Neural progenitor cell (in vitro differentiated cells): ENCODE measurements around the gene KLHL29. TPM values are rescaled to one million over a fixed set of nuclear protein-coding genes. Genes with fewer than 3 reads are reported as not detected.
A peak's percentile ranks its signal among the peaks of the same experiment; 100 is the strongest.

Experiments used
- DNase-seq: peaks from one replicate; pipeline ENCODE4 v3.0.0-alpha.2; 2016; ENCODE audit warnings: low spot score
- H2AFZ ChIP-seq: fragments of 200-600 bp; sonication (generic); replicated peaks from 2 replicates; pipeline ENCODE4 v1.6.1; 2016; ENCODE audit warnings: antibody characterized with exemption
- H3F3A ChIP-seq: fragments of 200-600 bp; sonication (generic); 2 replicates; pipeline ENCODE4 v1.6.1; 2016; ENCODE audit warnings: antibody characterized with exemption, low read depth
- H3K27ac ChIP-seq: fragments of 200-600 bp; sonication (generic); 2 replicates; pipeline ENCODE4 v1.5.1; 2016; ENCODE audit warnings: mild to moderate bottlenecking
- H3K27me3 ChIP-seq: fragments of 200-600 bp; sonication (generic); 2 replicates; pipeline ENCODE4 v1.6.1; 2016; ENCODE audit warnings: mild to moderate bottlenecking, moderate library complexity
- H3K36me3 ChIP-seq: fragments of 200-600 bp; sonication (generic); 2 replicates; pipeline ENCODE4 v1.5.1; 2016
- H3K4me1 ChIP-seq: fragments of 200-600 bp; sonication (generic); 2 replicates; pipeline ENCODE4 v1.6.1; 2016; ENCODE audit warnings: mixed run types
- H3K4me2 ChIP-seq: fragments of 200-600 bp; sonication (generic); 2 replicates; pipeline ENCODE4 v1.6.1; 2016
- H3K4me3 ChIP-seq: fragments of 200-600 bp; sonication (generic); 2 replicates; pipeline ENCODE4 v1.5.1; 2016
- H3K79me2 ChIP-seq: fragments of 200-600 bp; sonication (generic); 2 replicates; pipeline ENCODE4 v1.6.1; 2016; ENCODE audit warnings: low read depth
- H3K9ac ChIP-seq: fragments of 200-600 bp; sonication (generic); 2 replicates; pipeline ENCODE4 v1.6.1; 2016
- H3K9me3 ChIP-seq: fragments of 200-600 bp; sonication (generic); 2 replicates; pipeline ENCODE4 v1.5.1; 2016; ENCODE audit warnings: low read depth
- H4K20me1 ChIP-seq: fragments of 200-600 bp; sonication (generic); 2 replicates; pipeline ENCODE4 v1.6.1; 2016; ENCODE audit warnings: low read depth
- H3K27ac Mint-ChIP-seq: 3 replicates; pipeline ENCODE4 v1.8.0; 2021; ENCODE audit warnings: mixed read lengths
- H3K27me3 Mint-ChIP-seq: 2 replicates; pipeline ENCODE4 v1.8.0; 2022; ENCODE audit warnings: low read depth, mild to moderate bottlenecking, inconsistent platforms, moderate library complexity, mixed read lengths; ENCODE audit not compliant: insufficient read depth
- H3K36me3 Mint-ChIP-seq: 3 replicates; pipeline ENCODE4 v1.8.0; 2021; ENCODE audit warnings: mixed read lengths
- H3K4me1 Mint-ChIP-seq: 3 replicates; pipeline ENCODE4 v1.8.0; 2021; ENCODE audit warnings: mixed read lengths
- H3K4me3 Mint-ChIP-seq: 3 replicates; pipeline ENCODE4 v1.8.0; 2021; ENCODE audit warnings: mild to moderate bottlenecking, moderate library complexity, mixed read lengths
- H3K9me3 Mint-ChIP-seq: 3 replicates; pipeline ENCODE4 v1.8.0; 2020; ENCODE audit warnings: mixed read lengths
- CTCF ChIP-seq: fragments of 200-600 bp; sonication (generic); IDR thresholded peaks from 2 replicates; pipeline ENCODE4 v1.5.1; 2017; ENCODE audit warnings: antibody characterized with exemption, mild to moderate bottlenecking
- EZH2 ChIP-seq: fragments of 200-600 bp; sonication (generic); IDR thresholded peaks from 2 replicates; pipeline ENCODE4 v1.6.1; 2017; ENCODE audit warnings: antibody characterized with exemption, mild to moderate bottlenecking, moderate library complexity
- EZH2phosphoT487 ChIP-seq: fragments of 200-600 bp; sonication (generic); IDR thresholded peaks from 2 replicates; pipeline ENCODE4 v1.6.1; 2017; ENCODE audit warnings: antibody characterized with exemption
- total RNA-seq: library from RNA; depleted of rRNA; stranded (reverse); fragments of >200 nt; gene quantifications from 2 replicates; pipeline ENCODE4 v1.2.3, GENCODE V29; 2015; ENCODE audit warnings: low replicate concordance

KLHL29 gene
- total RNA-seq, 1 donor from 2014 or later, result 1.6 TPM

DNA sequence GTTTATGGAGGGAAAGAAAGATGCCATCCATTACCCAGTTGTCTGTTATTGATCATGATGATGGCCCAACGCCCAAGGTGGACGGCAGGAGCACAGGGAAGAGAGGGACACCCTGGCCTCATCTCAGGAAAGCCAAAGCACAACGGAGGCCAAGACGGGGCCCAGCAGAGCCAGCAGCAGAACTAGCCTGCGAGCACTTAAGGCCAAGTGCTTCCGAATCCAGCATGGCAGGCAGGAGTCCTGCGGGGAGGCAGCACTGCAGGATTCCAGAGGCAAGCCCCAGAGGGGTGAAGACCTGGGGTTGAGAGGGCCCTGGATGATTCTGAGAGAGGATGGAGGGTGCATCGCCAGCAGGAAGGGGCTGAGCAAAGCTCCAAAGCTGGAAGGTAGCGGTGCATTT, 28.3 kb upstream of the KLHL29 start:
- H2AFZ ChIP-seq, result no peak overlapping the region
- no peaks in the 10 kb centered on the region for H4K20me1 ChIP-seq
- H3K27me3 ChIP-seq, result peaks cover 8% of the 10 kb centered on the region
- H3F3A ChIP-seq, result no peaks in the 10 kb centered on the region
- Mint-ChIP-seq H3K9me3 (no peaks in the 10 kb centered on the region), H3K4me3 (no peak overlapping the region), H3K4me1 (peaks cover 12% of the 10 kb centered on the region), H3K36me3 (no peaks in the 10 kb centered on the region), H3K27me3 (peaks cover 14% of the 10 kb centered on the region), H3K27ac (peak overlapping the region; percentile 5)
- H3K9ac ChIP-seq, result no peak overlapping the region
- DNase-seq, result no peak
- H3K36me3 ChIP-seq, result no peaks in the 10 kb centered on the region
- no peak overlapping the region for H3K4me2 ChIP-seq
- TF ChIP-seq CTCF (no peak), EZH2 (no peak), EZH2phosphoT487 (no peak)
- H3K9me3 ChIP-seq, result no peaks in the 10 kb centered on the region
- no peak overlapping the region for H3K27ac ChIP-seq
- H3K4me3 ChIP-seq, result no peak overlapping the region
- H3K4me1 ChIP-seq, result no peaks in the 10 kb centered on the region
- H3K79me2 ChIP-seq, result no peaks in the 10 kb centered on the region

- Histone ChIP-seq H3K9me3 (no peaks in the 10 kb centered on the region), H3K27ac (no peak overlapping the region), H3K36me3 (no peaks in the 10 kb centered on the region), H3K4me3 (no peak overlapping the region), H4K20me1 (no peaks in the 10 kb centered on the region), H3K4me1 (no peaks in the 10 kb centered on the region), H3K79me2 (no peaks in the 10 kb centered on the region), H3K4me2 (no peak overlapping the region), H3K27me3 (no peaks in the 10 kb centered on the region), H3F3A (no peaks in the 10 kb centered on the region), H3K9ac (no peak overlapping the region), H2AFZ (no peak overlapping the region)
- Mint-ChIP-seq H3K27ac (no peak overlapping the region), H3K9me3 (no peaks in the 10 kb centered on the region), H3K27me3 (peaks cover 14% of the 10 kb centered on the region), H3K36me3 (no peaks in the 10 kb centered on the region), H3K4me3 (no peak overlapping the region), H3K4me1 (peaks cover 18% of the 10 kb centered on the region)
- TF ChIP-seq CTCF, result no peak
- TF ChIP-seq EZH2phosphoT487, result no peak
- no peak for TF ChIP-seq EZH2
- DNase-seq, result no peak
Measured at GRCh38 chr2:23359631-23360567, 25.1 kb upstream of the KLHL29 start.

- Histone ChIP-seq H3K27me3 (no peaks in the 10 kb centered on the region), H3K9me3 (no peaks in the 10 kb centered on the region), H3K4me1 (no peaks in the 10 kb centered on the region), H4K20me1 (no peaks in the 10 kb centered on the region), H3K27ac (no peak overlapping the region), H3F3A (no peaks in the 10 kb centered on the region), H3K36me3 (no peaks in the 10 kb centered on the region), H3K4me3 (no peak overlapping the region), H3K9ac (no peak overlapping the region), H3K4me2 (no peak overlapping the region), H3K79me2 (no peaks in the 10 kb centered on the region), H2AFZ (no peak overlapping the region)
- Mint-ChIP-seq H3K27me3 (peaks cover 11% of the 10 kb centered on the region), H3K4me1 (peaks cover 18% of the 10 kb centered on the region), H3K36me3 (no peaks in the 10 kb centered on the region), H3K9me3 (no peaks in the 10 kb centered on the region), H3K27ac (peak overlapping the region; percentile 34), H3K4me3 (peak overlapping the region; percentile 44)
- TF ChIP-seq CTCF (peak; percentile 24), EZH2phosphoT487 (no peak)
- no peak for DNase-seq
Measured at GRCh38 chr2:23360571-23361125, 24.3 kb upstream of the KLHL29 start.
